Muscle layer of duodenum (tissue), 2 donors: ENCODE results near the gene ZHX3.

Source experiments
- H3K27ac ChIP-seq: one replicate; pipeline ENCODE4 v1.7.0; 2013; ENCODE audit warnings: mild to moderate bottlenecking, low read length
- H3K27me3 ChIP-seq: one replicate; pipeline ENCODE4 v1.7.0; 2013; ENCODE audit warnings: low read depth, mild to moderate bottlenecking, control low read depth, low read length
- H3K36me3 ChIP-seq, 2 donors: one replicate each; pipeline ENCODE4 v1.7.0; 2013; ENCODE audit warnings: low read length in 2 of 2, control low read depth in 1 of 2, mild to moderate bottlenecking in 1 of 2; ENCODE audit not compliant: insufficient read depth in 2 of 2, control insufficient read depth in 1 of 2
- H3K4me1 ChIP-seq, 2 donors: one replicate each; pipeline ENCODE4 v1.7.0; 2013; ENCODE audit warnings: low read length in 2 of 2, mild to moderate bottlenecking in 2 of 2, control low read depth in 1 of 2, moderate library complexity in 1 of 2; ENCODE audit not compliant: insufficient read depth in 2 of 2, control insufficient read depth in 1 of 2
- H3K4me3 ChIP-seq, 2 donors: one replicate each; pipeline ENCODE4 v1.7.0; 2013; ENCODE audit warnings: low read length in 2 of 2, low read depth in 1 of 2, mild to moderate bottlenecking in 1 of 2
- H3K9me3 ChIP-seq, 2 donors: one replicate each; pipeline ENCODE4 v1.7.0; 2013; ENCODE audit warnings: low read length in 2 of 2, control low read depth in 1 of 2, mild to moderate bottlenecking in 1 of 2; ENCODE audit not compliant: control insufficient read depth in 1 of 2
- donor health status: healthy.

The ZHX3 gene

GRCh38 chr20:41201760-41202159 lies 115.8 kb downstream of the ZHX3 start:
- H3K27me3 ChIP-seq, result no peaks in the 10 kb centered on the region
- H3K36me3 ChIP-seq, result peaks cover 8 to 33% of the 10 kb centered on the region in 2 donors
- H3K9me3 ChIP-seq, result peaks cover 0 to 2% of the 10 kb centered on the region in 2 donors
- no peak overlapping the region for H3K27ac ChIP-seq
- H3K4me1 ChIP-seq, result no peaks in the 10 kb centered on the region
- H3K4me3 ChIP-seq, result no peak overlapping the region

GRCh38 chr20:41200446-41201202 lies 116.9 kb downstream of the ZHX3 start:
- no peaks in the 10 kb centered on the region for H3K27me3 ChIP-seq
- no peaks in the 10 kb centered on the region for H3K4me1 ChIP-seq
- peaks cover 8 to 33% of the 10 kb centered on the region in 2 donors for H3K36me3 ChIP-seq
- H3K27ac ChIP-seq, result no peak overlapping the region
- H3K9me3 ChIP-seq, result peaks cover 0 to 2% of the 10 kb centered on the region in 2 donors
- no peak overlapping the region for H3K4me3 ChIP-seq

- H3K36me3 ChIP-seq, result peaks cover 2 to 23% of the 10 kb centered on the region in 2 donors
Measured at GRCh38 chr20:41198443-41198842, 119.1 kb downstream of the ZHX3 start.

GRCh38 chr20:41196653-41197225 lies 120.8 kb downstream of the ZHX3 start:
- Histone ChIP-seq H3K4me3 (no peak overlapping the region), H3K27me3 (no peaks in the 10 kb centered on the region), H3K27ac (no peak overlapping the region), H3K9me3 (peaks cover 0 to 5% of the 10 kb centered on the region in 2 donors), H3K4me1 (no peaks in the 10 kb centered on the region), H3K36me3 (peaks cover 0 to 12% of the 10 kb centered on the region in 2 donors)

More at GRCh38 chr20:41198443-41198842, 119.1 kb downstream of the ZHX3 start:
- H3K4me1 ChIP-seq, result no peaks in the 10 kb centered on the region
- no peaks in the 10 kb centered on the region for H3K27me3 ChIP-seq
- H3K27ac ChIP-seq, result no peak overlapping the region
- peaks cover 0 to 2% of the 10 kb centered on the region in 2 donors for H3K9me3 ChIP-seq
- no peak overlapping the region for H3K4me3 ChIP-seq

- Histone ChIP-seq H3K4me1 (no peaks in the 10 kb centered on the region), H3K9me3 (peaks cover 0 to 11% of the 10 kb centered on the region in 2 donors), H3K36me3 (no peaks in the 10 kb centered on the region), H3K4me3 (no peak overlapping the region), H3K27ac (no peak overlapping the region), H3K27me3 (no peaks in the 10 kb centered on the region)
Measured at GRCh38 chr20:41192575-41192974, 125.0 kb downstream of the ZHX3 start.

- Histone ChIP-seq H3K4me3 (no peak overlapping the region), H3K9me3 (peaks cover 0 to 11% of the 10 kb centered on the region in 2 donors), H3K4me1 (no peaks in the 10 kb centered on the region), H3K36me3 (no peaks in the 10 kb centered on the region), H3K27me3 (no peaks in the 10 kb centered on the region), H3K27ac (no peak overlapping the region)
Measured at GRCh38 chr20:41191562-41192500, 125.7 kb downstream of the ZHX3 start.

- H3K4me3 ChIP-seq, result no peak overlapping the region
- no peaks in the 10 kb centered on the region for H3K4me1 ChIP-seq
- H3K27me3 ChIP-seq, result no peaks in the 10 kb centered on the region
- H3K9me3 ChIP-seq, result peaks cover 0 to 11% of the 10 kb centered on the region in 2 donors
- no peak overlapping the region for H3K27ac ChIP-seq
- peaks cover 4 to 16% of the 10 kb centered on the region in 2 donors for H3K36me3 ChIP-seq
Measured at GRCh38 chr20:41187668-41188067, 129.9 kb downstream of the ZHX3 start.

- Histone ChIP-seq H3K27ac (no peak overlapping the region), H3K9me3 (peaks cover 0 to 3% of the 10 kb centered on the region in 2 donors), H3K4me1 (no peaks in the 10 kb centered on the region), H3K27me3 (no peaks in the 10 kb centered on the region), H3K4me3 (no peak overlapping the region), H3K36me3 (peaks cover 4 to 16% of the 10 kb centered on the region in 2 donors)
Measured at GRCh38 chr20:41185013-41185757, 132.3 kb downstream of the ZHX3 start.

- peaks cover 4 to 16% of the 10 kb centered on the region in 2 donors for H3K36me3 ChIP-seq
- peaks cover 0 to 5% of the 10 kb centered on the region in 2 donors for H3K4me1 ChIP-seq
- H3K4me3 ChIP-seq, result no peak overlapping the region
- no peak overlapping the region for H3K27ac ChIP-seq
- H3K27me3 ChIP-seq, result no peaks in the 10 kb centered on the region
- no peaks in the 10 kb centered on the region for H3K9me3 ChIP-seq
Measured at GRCh38 chr20:41183831-41184230, 133.7 kb downstream of the ZHX3 start.

- H3K36me3 ChIP-seq, result peaks cover 4 to 16% of the 10 kb centered on the region in 2 donors
- H3K27ac ChIP-seq, result no peak overlapping the region
- no peaks in the 10 kb centered on the region for H3K9me3 ChIP-seq
Measured at GRCh38 chr20:41183391-41183790, 134.1 kb downstream of the ZHX3 start.

More at GRCh38 chr20:41183391-41183790, 134.1 kb downstream of the ZHX3 start:
- Histone ChIP-seq H3K4me3 (no peak overlapping the region), H3K4me1 (peaks cover 0 to 7% of the 10 kb centered on the region in 2 donors), H3K27me3 (no peaks in the 10 kb centered on the region)
